H1 (cell line): ENCODE results near the gene MAML1. TPM values are rescaled to one million over a fixed set of nuclear protein-coding genes. Genes with fewer than 3 reads are reported as not detected.

Experiments used
- ASH2L ChIP-seq: fragments of 200-600, 300-600 bp; sonication (generic); IDR thresholded peaks from one replicate; pipeline ENCODE4 v1.7.1; 2017; ENCODE audit warnings: low read length
- CHD1 ChIP-seq: IDR thresholded peaks from 2 replicates; pipeline ENCODE4 v1.6.1; 2012; ENCODE audit warnings: low read depth, low read length, improper control_type of control experiment
- JUN ChIP-seq: IDR thresholded peaks from 2 replicates; pipeline ENCODE4 v1.6.1; 2011; ENCODE audit warnings: low read depth, mild to moderate bottlenecking, improper control_type of control experiment, low read length
- SIRT6 ChIP-seq: IDR thresholded peaks from one replicate; pipeline ENCODE4 v1.7.1; 2012; ENCODE audit warnings: low read length, inconsistent platforms
- polyA plus RNA-seq, 7 experiments: library from polyadenylated mRNA; depleted of rRNA in 3 of 7; stranded (reverse) in 5 of 7; unstranded in 2 of 7; fragments of >200 nt in 5 of 7; fragments of 200-250 nt in 2 of 7; gene quantifications; 1 replicate in 5 of 7; 2 replicates in 1 of 7; 4 replicates in 1 of 7; pipeline versions ENCODE4 v1.2.1 to v1.2.3, GENCODE V29; 2011 to 2013; ENCODE audit warnings: missing spikeins in 2 of 7, mixed read lengths in 2 of 7
- total RNA-seq: library from RNA; stranded (reverse); fragmentation: NEBNext Ultra II Directional; extraction: Animal tissue kit (Norgen Biotek cat#: 25700); gene quantifications from 2 replicates; pipeline ENCODE4 v1.2.1, GENCODE V29; 2021

The MAML1 gene
- total and polyA plus RNA-seq, 2 of the 8 experiments (the other 6 are each of a cell fraction or from before 2014, with no cell fraction given) = 17.1 to 41.9 TPM

DNA sequence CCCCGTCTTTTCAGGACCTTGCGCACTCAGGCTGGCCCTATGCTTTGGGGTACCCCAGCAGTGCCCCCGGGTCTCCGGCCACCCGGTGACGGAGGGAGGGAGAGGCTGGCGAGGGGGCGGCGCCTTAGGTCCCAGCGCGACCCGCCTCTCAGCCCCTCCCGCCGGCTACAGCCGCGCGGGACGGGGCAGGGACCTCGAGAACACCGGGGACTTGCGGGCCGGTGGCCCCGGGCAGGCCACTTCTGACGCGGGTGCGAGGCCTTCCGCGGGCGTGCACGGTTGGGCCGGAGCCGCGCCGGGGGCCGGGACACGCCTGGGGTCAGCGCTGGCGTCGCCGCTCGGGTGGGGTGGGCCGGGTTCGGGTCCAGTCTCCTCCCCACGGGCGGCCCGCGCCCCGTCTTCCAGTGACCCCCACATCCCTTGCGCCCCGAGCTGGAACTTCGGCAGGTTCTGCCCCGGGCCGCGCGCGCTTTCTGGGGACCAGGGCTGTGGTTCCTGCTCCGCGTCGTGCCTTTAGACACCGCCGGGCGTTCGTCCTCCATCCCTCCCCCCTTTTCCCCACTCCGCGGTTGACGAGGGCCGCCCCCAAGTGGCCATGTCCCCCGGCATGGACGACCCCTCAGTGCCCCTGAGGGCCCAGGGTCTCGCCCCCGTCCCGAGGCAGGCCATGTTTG, 84.3 kb downstream of the MAML1 start (continued):
- TF ChIP-seq JUN (no peak), CHD1 (no peak), ASH2L (peak; percentile 34), SIRT6 (no peak)
